ENCODE data around the gene FHIT. TPM values are rescaled to one million over a fixed set of nuclear protein-coding genes. Genes with fewer than 3 reads are reported as not detected.

FHIT gene
- total RNA-seq, 2 experiments from 2014 or later, result 86.0 to 90.6 TPM

GRCh38 chr3:60703956-60704736 lies 547.1 kb downstream of the FHIT start:
- Mint-ChIP-seq H3K27ac (no peak overlapping the region), H3K9me3 (no peaks in the 10 kb centered on the region), H3K27me3 (no peaks in the 10 kb centered on the region), H3K36me3 (ENCODE audit: low read depth) (no peaks in the 10 kb centered on the region), H3K4me3 (no peak overlapping the region), H3K4me1 (ENCODE audit: low read depth) (no peaks in the 10 kb centered on the region)
- Histone ChIP-seq H3K9me3 (ENCODE audit: control insufficient read depth in 1 of 2, insufficient read depth in 1 of 2, low read length in 2 of 2) (no peaks in the 10 kb centered on the region), H3K36me3 (ENCODE audit: insufficient read depth, low read length) (no peaks in the 10 kb centered on the region), H3K27ac (ENCODE audit: low read depth in 1 of 2, low read length in 2 of 2) (no peak overlapping the region), H3K4me3 (ENCODE audit: low read length) (no peak overlapping the region), H3K27me3 (ENCODE audit: control insufficient read depth in 1 of 2, insufficient read depth in 2 of 2, low read length in 2 of 2) (no peaks in the 10 kb centered on the region), H3K4me1 (ENCODE audit: insufficient read depth, low read length) (no peaks in the 10 kb centered on the region)
- intact Hi-C loops (cut with DNase I, micrococcal nuclease), result no loop called here
- ChIA-PET POLR2A (no interaction called here), CTCF (no interaction called here)
- DNase-seq (no peak), ATAC-seq (ENCODE audit: poor library complexity) (no peak)
- TF ChIP-seq CTCF (IDR thresholded peaks at IDR 0.05), result no peak

GRCh38 chr3:60703008-60703407 lies 548.2 kb downstream of the FHIT start:
- Mint-ChIP-seq H3K36me3 (ENCODE audit: low read depth) (no peaks in the 10 kb centered on the region), H3K27me3 (no peaks in the 10 kb centered on the region), H3K4me3 (no peak overlapping the region), H3K4me1 (ENCODE audit: low read depth) (no peaks in the 10 kb centered on the region), H3K27ac (no peak overlapping the region), H3K9me3 (no peaks in the 10 kb centered on the region)
- no peaks in the 10 kb centered on the region for H3K36me3 ChIP-seq (ENCODE audit: insufficient read depth, low read length)
- no peaks in the 10 kb centered on the region for H3K27me3 ChIP-seq (ENCODE audit: control insufficient read depth in 1 of 2, insufficient read depth in 2 of 2, low read length in 2 of 2)
- ATAC-seq (ENCODE audit: poor library complexity), result no peak
- no peak for DNase-seq
- no peak overlapping the region for H3K27ac ChIP-seq (ENCODE audit: low read depth in 1 of 2, low read length in 2 of 2)
- ChIA-PET CTCF (no interaction called here), POLR2A (no interaction called here)
- TF ChIP-seq CTCF (IDR thresholded peaks at IDR 0.05), result no peak
- intact Hi-C loops (cut with DNase I, micrococcal nuclease), result no loop called here
- H3K9me3 ChIP-seq (ENCODE audit: control insufficient read depth in 1 of 2, insufficient read depth in 1 of 2, low read length in 2 of 2), result no peaks in the 10 kb centered on the region
- H3K4me1 ChIP-seq (ENCODE audit: insufficient read depth, low read length), result no peaks in the 10 kb centered on the region
- no peak overlapping the region for H3K4me3 ChIP-seq (ENCODE audit: low read length)

GRCh38 chr3:60698117-60698516 lies 553.1 kb downstream of the FHIT start:
- Mint-ChIP-seq H3K27ac (no peak overlapping the region), H3K27me3 (no peaks in the 10 kb centered on the region), H3K4me1 (ENCODE audit: low read depth) (no peaks in the 10 kb centered on the region), H3K36me3 (ENCODE audit: low read depth) (no peaks in the 10 kb centered on the region), H3K4me3 (no peak overlapping the region), H3K9me3 (no peaks in the 10 kb centered on the region)
- intact Hi-C loops (cut with DNase I, micrococcal nuclease), result no loop called here
- Histone ChIP-seq H3K27me3 (ENCODE audit: control insufficient read depth in 1 of 2, insufficient read depth in 2 of 2, low read length in 2 of 2) (no peaks in the 10 kb centered on the region), H3K4me1 (ENCODE audit: insufficient read depth, low read length) (no peaks in the 10 kb centered on the region), H3K9me3 (ENCODE audit: control insufficient read depth in 1 of 2, insufficient read depth in 1 of 2, low read length in 2 of 2) (no peaks in the 10 kb centered on the region), H3K27ac (ENCODE audit: low read depth in 1 of 2, low read length in 2 of 2) (no peak overlapping the region), H3K4me3 (ENCODE audit: low read length) (no peak overlapping the region), H3K36me3 (ENCODE audit: insufficient read depth, low read length) (no peaks in the 10 kb centered on the region)
- POLR2A ChIA-PET, result no interaction called here
- CTCF ChIA-PET, result no interaction called here
- ATAC-seq (ENCODE audit: poor library complexity) (no peak), DNase-seq (no peak)
- no peak for TF ChIP-seq CTCF (IDR thresholded peaks at IDR 0.05)

All from CD4-positive, alpha-beta T cell (primary cell).